DND-41 (cell line): ENCODE measurements around the gene BCL11B.

Experiments used
- CTCF ChIP-seq: IDR thresholded peaks from 2 replicates; pipeline ENCODE4 v1.5.1; 2012; ENCODE audit warnings: borderline replicate concordance, low read length, moderate library complexity, mild to moderate bottlenecking; ENCODE audit not compliant: poor library complexity, severe bottlenecking; ENCODE audit errors: extremely low read depth
- EZH2 ChIP-seq: IDR thresholded peaks from 3 replicates; pipeline ENCODE4 v1.6.1; 2012; ENCODE audit warnings: borderline replicate concordance, low read depth, mild to moderate bottlenecking, moderate library complexity, low read length, inconsistent platforms; ENCODE audit not compliant: severe bottlenecking

GRCh38 chr14:99138999-99139865 is 132.8 kb downstream of the BCL11B start:
- TF ChIP-seq CTCF (no peak), EZH2 (no peak)
